ENCODE measurements around the gene THSD4.

The THSD4 gene

GRCh38 chr15:71599418-71600151 is 484.3 kb downstream of the THSD4 start:
- no peak for FAIRE-seq

- FAIRE-seq: no peak
These were observed 485.0 kb downstream of the THSD4 start for GRCh38 chr15:71600237-71600636.

GRCh38 chr15:71601038-71601834 is 486.0 kb downstream of the THSD4 start:
- FAIRE-seq: no peak

- no peak for FAIRE-seq
These were observed 488.1 kb downstream of the THSD4 start for GRCh38 chr15:71603379-71603778.

GRCh38 chr15:71607383-71607782 is 492.1 kb downstream of the THSD4 start:
- no peak for FAIRE-seq

GRCh38 chr15:71610728-71611552 is 495.7 kb downstream of the THSD4 start:
- FAIRE-seq: no peak

GRCh38 chr15:71611553-71612396 is 496.5 kb downstream of the THSD4 start:
- FAIRE-seq: no peak

GRCh38 chr15:71612397-71612722 is 497.1 kb downstream of the THSD4 start:
- FAIRE-seq: no peak

- no peak for FAIRE-seq
These were observed 497.6 kb downstream of the THSD4 start for GRCh38 chr15:71612869-71613268.

- no peak for FAIRE-seq
These were observed 507.8 kb downstream of the THSD4 start for GRCh38 chr15:71623111-71623510.

GRCh38 chr15:71626596-71627088 is 511.4 kb downstream of the THSD4 start:
- no peak for FAIRE-seq

GRCh38 chr15:71627188-71627587 is 511.9 kb downstream of the THSD4 start:
- FAIRE-seq: no peak

GRCh38 chr15:71627604-71628003 is 512.3 kb downstream of the THSD4 start:
- FAIRE-seq: no peak

GRCh38 chr15:71628988-71629770 is 513.9 kb downstream of the THSD4 start:
- FAIRE-seq: no peak

GRCh38 chr15:71629781-71630474 is 514.7 kb downstream of the THSD4 start:
- no peak for FAIRE-seq

- FAIRE-seq: no peak
These were observed 515.2 kb downstream of the THSD4 start for GRCh38 chr15:71630475-71630809.

- FAIRE-seq: no peak
These were observed 517.4 kb downstream of the THSD4 start for GRCh38 chr15:71632576-71633195.

GRCh38 chr15:71634820-71635560 is 519.7 kb downstream of the THSD4 start:
- no peak for FAIRE-seq

GRCh38 chr15:71635735-71636134 is 520.5 kb downstream of the THSD4 start:
- FAIRE-seq: no peak

GRCh38 chr15:71638876-71639275 is 523.6 kb downstream of the THSD4 start:
- no peak for FAIRE-seq
